ENCODE measurements around the gene GAL3ST1. TPM values are rescaled to one million over a fixed set of nuclear protein-coding genes. Genes with fewer than 3 reads are reported as not detected.

Gene GAL3ST1
- polyA plus RNA-seq, 3 donors, result 28.5 to 44.6 (median 36.9) TPM

DNA sequence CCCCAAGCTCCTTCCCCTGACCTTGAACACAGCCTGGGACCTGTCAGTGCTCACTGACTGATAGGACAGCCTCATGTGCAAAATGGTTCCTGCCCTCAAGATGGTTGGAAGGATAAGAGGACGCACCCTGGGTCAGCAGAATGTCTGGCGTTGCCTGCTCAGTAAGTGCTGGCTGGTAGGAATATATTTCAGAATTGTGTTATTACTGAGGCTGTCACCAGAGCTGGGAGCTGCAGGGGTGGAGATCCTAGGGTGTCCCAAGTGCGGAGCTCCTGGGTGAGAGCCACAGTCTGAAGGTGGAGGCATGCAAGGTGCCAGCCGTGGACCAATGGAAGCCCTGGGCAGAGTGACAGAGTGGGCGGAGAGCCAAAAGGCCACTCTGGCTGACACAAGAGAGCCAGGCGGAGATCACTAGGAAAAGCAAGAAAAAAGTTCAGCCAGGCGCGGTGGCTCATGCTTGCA is 67.9 kb downstream of the GAL3ST1 start:
- DNase-seq, result no peak

Other genes with a start within 250 kb of the GAL3ST1 start
- 10 to 100 TPM; 15.1 to 20.3 (median 18.0) TPM for gene TBC1D10A, start 247.7 kb downstream of the GAL3ST1 start, polyA plus RNA-seq (ENCODE audit: insufficient read length in 3 of 3)
- gene SF3A1, start 217.8 kb downstream of the GAL3ST1 start, polyA plus RNA-seq (ENCODE audit: insufficient read length in 3 of 3), result 100 to 1,000 TPM; 144 to 175 (median 162) TPM
- gene CCDC157, start 217.7 kb downstream of the GAL3ST1 start, polyA plus RNA-seq (ENCODE audit: insufficient read length in 3 of 3), result 1 to 10 TPM; 6.6 to 8.9 (median 7.5) TPM
- 10 to 100 TPM; 22.6 to 27.0 (median 24.2) TPM for gene RNF215, start 187.3 kb downstream of the GAL3ST1 start, polyA plus RNA-seq (ENCODE audit: insufficient read length in 3 of 3)
- gene SEC14L2, start 177.6 kb downstream of the GAL3ST1 start, polyA plus RNA-seq (ENCODE audit: insufficient read length in 3 of 3), result 1 to 10 TPM; 6.0 to 8.1 (median 7.4) TPM
- 10 to 100 TPM; 12.0 to 15.6 (median 13.8) TPM for gene MTFP1, start 148.9 kb downstream of the GAL3ST1 start, polyA plus RNA-seq (ENCODE audit: insufficient read length in 3 of 3)
- gene SEC14L3, start 102.6 kb downstream of the GAL3ST1 start, polyA plus RNA-seq (ENCODE audit: insufficient read length in 3 of 3), result under 1 TPM in 1 of 3 donors, not detected in 2; 0.13 TPM
- 1 to 10 TPM in 1 of 3 donors, under 1 TPM in 2; 0.54 to 1.2 (median 0.58) TPM for gene SEC14L4, start 69.0 kb downstream of the GAL3ST1 start, polyA plus RNA-seq (ENCODE audit: insufficient read length in 3 of 3)
- gene SEC14L6, start 27.9 kb downstream of the GAL3ST1 start, polyA plus RNA-seq (ENCODE audit: insufficient read length in 3 of 3), result 10 to 100 TPM in 2 of 3 donors, 1 to 10 TPM in 1; 7.8 to 16.3 (median 11.0) TPM
- gene PES1, start 17.2 kb upstream of the GAL3ST1 start, polyA plus RNA-seq (ENCODE audit: insufficient read length in 3 of 3), result 10 to 100 TPM; 74.3 to 88.6 (median 81.8) TPM
- 10 to 100 TPM; 64.4 to 73.5 (median 70.3) TPM for gene TCN2, start 32.5 kb upstream of the GAL3ST1 start, polyA plus RNA-seq (ENCODE audit: insufficient read length in 3 of 3)
- gene SLC35E4, start 61.1 kb upstream of the GAL3ST1 start, polyA plus RNA-seq (ENCODE audit: insufficient read length in 3 of 3), result 1 to 10 TPM; 1.9 to 2.4 (median 1.9) TPM
- 10 to 100 TPM in 1 of 3 donors, 1 to 10 TPM in 2; 6.0 to 13.5 (median 8.8) TPM for gene DUSP18, start 93.2 kb upstream of the GAL3ST1 start, polyA plus RNA-seq (ENCODE audit: insufficient read length in 3 of 3)
- gene OSBP2, start 120.2 kb upstream of the GAL3ST1 start, polyA plus RNA-seq (ENCODE audit: insufficient read length in 3 of 3), result 1 to 10 TPM; 5.6 to 6.7 (median 5.9) TPM

Measured in renal pelvis (tissue), 4 donors.